Retinal pigment epithelial cell (primary cell): ENCODE results near the gene CDC27.

ENCODE experiments used
- DNase-seq: peaks from one replicate; pipeline ENCODE4 v3.0.0-alpha.2; 2010; ENCODE audit warnings: low read depth
- H3K4me3 ChIP-seq: 2 replicates; pipeline ENCODE4 v1.5.1; 2011; ENCODE audit warnings: mild to moderate bottlenecking, low read length, control low read depth, moderate library complexity
- CTCF ChIP-seq: conservative IDR thresholded peaks from 2 replicates; pipeline ENCODE4 v1.5.1; 2011; ENCODE audit warnings: low read depth, low read length, control low read depth, inconsistent platforms

The CDC27 gene

GRCh38 chr17:47203984-47204721 is 15.1 kb upstream of the CDC27 start:
- H3K4me3 ChIP-seq: no peak overlapping the region
- DNase-seq: no peak
- no peak for TF ChIP-seq CTCF

- no peak for DNase-seq
- TF ChIP-seq CTCF: no peak
- H3K4me3 ChIP-seq: no peak overlapping the region
Measured at GRCh38 chr17:47201166-47201565, 12.1 kb upstream of the CDC27 start.

- DNase-seq: no peak
- no peak for TF ChIP-seq CTCF
- H3K4me3 ChIP-seq: no peak overlapping the region
Measured at GRCh38 chr17:47200325-47200664, 11.2 kb upstream of the CDC27 start.

DNA sequence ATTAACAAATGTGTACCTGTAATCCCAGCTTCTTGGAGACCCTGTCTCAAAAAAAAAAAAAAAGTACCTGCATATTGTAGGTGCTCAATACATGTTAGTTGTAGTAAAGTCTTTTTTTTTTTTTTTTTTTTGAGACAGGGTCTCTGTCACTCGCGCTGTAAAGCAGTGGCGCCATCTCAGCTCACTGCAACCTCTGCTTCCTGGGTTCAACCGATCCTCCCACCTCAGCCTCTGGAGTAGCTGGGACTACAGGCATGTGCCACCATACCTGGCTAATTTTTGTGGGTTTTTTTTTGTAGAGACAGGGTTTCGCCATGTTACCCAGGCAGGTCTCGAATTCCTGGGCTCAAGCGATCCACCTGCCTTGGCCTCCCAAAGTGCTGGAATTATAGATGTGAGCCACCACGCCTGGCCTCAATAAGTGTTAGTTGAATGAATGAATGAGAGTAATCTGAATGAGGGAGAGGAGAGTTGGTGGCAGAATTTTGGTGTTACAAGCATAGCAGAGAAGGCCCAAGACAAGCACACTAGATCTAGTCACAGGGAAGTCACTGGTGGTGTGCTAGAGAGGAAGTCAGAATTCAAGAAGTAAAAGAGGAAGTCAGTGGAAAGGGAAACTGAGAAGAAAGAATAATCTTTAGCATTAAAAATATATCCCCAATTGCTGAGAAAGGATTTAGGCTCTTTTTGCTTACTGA is 10.7 kb upstream of the CDC27 start:
- DNase-seq: no peak
- H3K4me3 ChIP-seq: no peak overlapping the region
- TF ChIP-seq CTCF: no peak

GRCh38 chr17:47197821-47198220 is 8.7 kb upstream of the CDC27 start:
- no peak overlapping the region for H3K4me3 ChIP-seq
- DNase-seq: peak; percentile 66
- no peak for TF ChIP-seq CTCF

DNA sequence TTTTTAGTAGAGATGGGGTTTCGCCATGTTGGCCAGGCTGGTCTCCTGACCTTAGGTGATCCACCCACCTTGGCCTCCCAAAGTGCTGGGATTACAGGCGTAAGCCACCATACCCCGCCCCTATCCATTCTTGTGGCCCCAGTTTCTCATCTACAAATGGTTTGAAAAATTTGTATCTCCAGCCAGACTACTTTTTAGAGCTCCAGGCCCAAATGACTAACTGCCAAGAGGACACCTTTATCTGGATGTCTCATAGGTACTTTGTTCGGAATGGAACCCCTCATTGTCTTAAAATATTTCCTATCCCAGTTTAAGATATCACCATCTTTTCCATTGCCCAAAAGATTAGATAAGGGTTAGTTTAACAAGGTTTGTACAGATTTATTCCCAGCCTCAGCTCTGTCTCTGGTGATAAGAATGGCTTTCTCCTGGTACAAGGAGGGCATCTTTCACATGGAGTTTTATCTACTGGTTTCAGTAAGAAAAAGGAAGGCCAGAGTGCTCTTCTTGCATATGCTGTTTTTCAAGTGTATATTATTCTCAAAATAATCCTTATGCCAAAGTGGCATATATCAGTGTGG is 4.9 kb upstream of the CDC27 start:
- no peak overlapping the region for H3K4me3 ChIP-seq
- no peak for TF ChIP-seq CTCF
- DNase-seq: no peak

DNA sequence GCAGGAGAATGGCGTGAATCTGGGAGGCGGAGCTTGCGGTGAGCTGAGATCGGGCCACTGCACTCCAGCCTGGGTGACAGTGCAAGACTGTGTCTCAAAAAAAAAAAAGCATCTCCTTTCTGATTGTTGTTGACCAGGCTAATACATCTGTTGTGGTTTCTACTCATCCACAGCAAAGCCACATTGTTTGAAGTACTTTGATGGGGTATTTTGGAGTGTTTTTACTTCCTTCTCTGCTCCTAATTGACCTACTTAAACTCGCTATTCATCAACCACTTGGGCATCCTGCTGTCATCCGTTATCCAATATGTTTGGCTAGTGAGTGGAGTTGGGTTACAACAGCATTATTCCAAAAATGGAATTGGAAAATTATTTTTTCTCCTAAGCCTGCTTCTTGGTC is 3.5 kb upstream of the CDC27 start:
- TF ChIP-seq CTCF: no peak
- no peak for DNase-seq
- H3K4me3 ChIP-seq: no peak overlapping the region
